K562 (cell line): Measurements from ENCODE around the gene KCNAB1. TPM values are rescaled to one million over a fixed set of nuclear protein-coding genes. Genes with fewer than 3 reads are reported as not detected.

Experiments used
- E2F4 ChIP-seq: sonication (generic); formaldehyde crosslinking; IDR thresholded peaks from 2 replicates; pipeline ENCODE4 v1.8.0; 2022; ENCODE audit warnings: mild to moderate bottlenecking, low read depth, missing genetic modification reagents
- KLF6 ChIP-seq: fragments of 250-450 bp; sonication (Bioruptor Pico); IDR thresholded peaks from 2 replicates; pipeline ENCODE4 v1.4.0; 2020; ENCODE audit warnings: mild to moderate bottlenecking, moderate library complexity, borderline replicate concordance
- MAZ ChIP-seq, 2 experiments: fragments of 450-650 bp in 1 of 2; sonication (generic) in 1 of 2; formaldehyde crosslinking; IDR thresholded peaks in 1 of 2; conservative IDR thresholded peaks in 1 of 2; 2 replicates each; pipeline versions ENCODE4 v1.4.0 to v1.5.0; 2020; ENCODE audit warnings: mild to moderate bottlenecking in 1 of 2, missing genetic modification reagents in 1 of 2
- MEIS2 ChIP-seq: fragments of 450-650 bp; IDR thresholded peaks from 2 replicates; pipeline ENCODE4 v1.6.1; 2014; ENCODE audit warnings: mild to moderate bottlenecking; ENCODE audit not compliant: partially characterized antibody
- MITF ChIP-seq: IDR thresholded peaks from 2 replicates; pipeline ENCODE4 v1.6.1; 2014; ENCODE audit warnings: antibody characterized with exemption
- RUNX1 ChIP-seq: sonication (generic); IDR thresholded peaks from 2 replicates; pipeline ENCODE4 v1.6.1; 2016; ENCODE audit warnings: antibody characterized with exemption, low read depth
- SMARCE1 ChIP-seq: fragments of 450-650 bp; IDR thresholded peaks from 2 replicates; pipeline ENCODE4 v1.7.1; 2016; ENCODE audit warnings: mild to moderate bottlenecking
- USF2 ChIP-seq: sonication (generic); formaldehyde crosslinking; IDR thresholded peaks from 2 replicates; pipeline ENCODE4 v1.5.0; 2020; ENCODE audit warnings: missing genetic modification reagents
- ZBTB49 ChIP-seq: sonication (generic); formaldehyde crosslinking; IDR thresholded peaks from 2 replicates; pipeline ENCODE4 v1.8.0; 2022; ENCODE audit warnings: missing genetic modification reagents, mild to moderate bottlenecking, borderline replicate concordance
- ZFX ChIP-seq: sonication (generic); formaldehyde crosslinking; IDR thresholded peaks from 2 replicates; pipeline ENCODE4 v1.8.0; 2022; ENCODE audit warnings: mild to moderate bottlenecking, missing genetic modification reagents, moderate library complexity
- ZNF146 ChIP-seq: IDR thresholded peaks from one replicate; pipeline ENCODE4 v1.6.1; 2018; ENCODE audit warnings: missing compliant biosample characterization; ENCODE audit not compliant: unreplicated experiment
- polyA plus RNA-seq, 8 experiments: library from polyadenylated mRNA; depleted of rRNA in 4 of 8; stranded (reverse) in 5 of 8; unstranded in 3 of 8; fragments of >200 nt; fragmentation: Nextera tagmentation in 2 of 8; fragmentation: Illumina TruSeq in 1 of 8; extraction: Ambion mirVana in 2 of 8; extraction: Trizol in 1 of 8; gene quantifications; 2 replicates each; pipeline versions ENCODE4 v1.2.1 to v1.2.3, GENCODE V29; 2011 to 2014; ENCODE audit warnings: inconsistent platforms in 1 of 8, missing spikeins in 1 of 8
- total RNA-seq, 7 experiments: library from RNA; depleted of rRNA in 6 of 7; stranded (reverse); fragments of >200 nt in 6 of 7; fragmentation: Illumina TruSeq in 2 of 7; extraction: Trizol in 2 of 7; gene quantifications; 2 replicates each; pipeline versions ENCODE4 v1.2.1 to v1.2.3, GENCODE V29; 2011 to 2021; ENCODE audit warnings: low replicate concordance in 1 of 7
- TF ChIP-seq, protein P1 (sequence below): fragments of 450-650 bp; IDR thresholded peaks from 2 replicates; pipeline ENCODE4 v1.6.1; 2016; ENCODE audit warnings: antibody characterized with exemption
- TF ChIP-seq, protein P2 (sequence below): fragments of 450-650 bp; IDR thresholded peaks from 2 replicates; pipeline ENCODE4 v1.6.1; 2018; ENCODE audit warnings: mild to moderate bottlenecking, low read depth; ENCODE audit not compliant: partially characterized antibody
- TF ChIP-seq, protein P3 (sequence below): fragments of 250-450 bp; sonication (Bioruptor Pico); IDR thresholded peaks from 2 replicates; pipeline ENCODE4 v1.5.0; 2022; ENCODE audit warnings: mild to moderate bottlenecking
- TF ChIP-seq, protein P4 (sequence below): sonication (generic); formaldehyde crosslinking; IDR thresholded peaks from 2 replicates; pipeline ENCODE4 v1.8.0; 2022; ENCODE audit warnings: mild to moderate bottlenecking, missing genetic modification reagents

The KCNAB1 gene
- total and polyA plus RNA-seq, 9 of the 15 experiments (the other 6 are each of a cell fraction or from before 2014, with no cell fraction given) = 0.14 to 1.2 (median 0.51) TPM

GRCh38 chr3:156460206-156460611 is 339.8 kb downstream of the KCNAB1 start (continued):
- TF ChIP-seq, protein P1, sequence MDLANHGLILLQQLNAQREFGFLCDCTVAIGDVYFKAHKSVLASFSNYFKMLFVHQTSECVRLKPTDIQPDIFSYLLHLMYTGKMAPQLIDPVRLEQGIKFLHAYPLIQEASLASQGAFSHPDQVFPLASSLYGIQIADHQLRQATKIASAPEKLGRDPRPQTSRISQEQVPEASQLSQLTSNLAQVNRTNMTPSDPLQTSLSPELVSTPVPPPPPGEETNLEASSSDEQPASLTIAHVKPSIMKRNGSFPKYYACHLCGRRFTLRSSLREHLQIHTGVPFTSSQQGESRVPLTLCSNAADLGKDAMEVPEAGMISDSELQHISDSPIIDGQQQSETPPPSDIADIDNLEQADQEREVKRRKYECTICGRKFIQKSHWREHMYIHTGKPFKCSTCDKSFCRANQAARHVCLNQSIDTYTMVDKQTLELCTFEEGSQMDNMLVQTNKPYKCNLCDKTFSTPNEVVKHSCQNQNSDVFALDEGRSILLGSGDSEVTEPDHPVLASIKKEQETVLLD = peak; percentile 63; the same call in 1 of the 2 replicates
- TF ChIP-seq USF2 (no peak), ZBTB49 (CRISPR knock-in tag) (no peak), MITF (peak; percentile 55; the same call in 1 of the 2 replicates), MAZ (CRISPR knock-in tag; conservative IDR thresholded peaks at IDR 0.05 in 1 of 2, IDR thresholded peaks at IDR 0.05 in 1 of 2) (peak in 1 of 2 experiments; percentile 24; a peak in 1 of 4 replicates), SMARCE1 (peak; percentile 92), MEIS2 (no peak), KLF6 (CRISPR knock-in tag) (no peak), ZFX (CRISPR knock-in tag) (no peak), E2F4 (CRISPR knock-in tag) (no peak), ZNF146 (CRISPR knock-in tag) (no peak), RUNX1 (peak; percentile 83; the same call in 1 of the 2 replicates)
- TF ChIP-seq, protein P2, sequence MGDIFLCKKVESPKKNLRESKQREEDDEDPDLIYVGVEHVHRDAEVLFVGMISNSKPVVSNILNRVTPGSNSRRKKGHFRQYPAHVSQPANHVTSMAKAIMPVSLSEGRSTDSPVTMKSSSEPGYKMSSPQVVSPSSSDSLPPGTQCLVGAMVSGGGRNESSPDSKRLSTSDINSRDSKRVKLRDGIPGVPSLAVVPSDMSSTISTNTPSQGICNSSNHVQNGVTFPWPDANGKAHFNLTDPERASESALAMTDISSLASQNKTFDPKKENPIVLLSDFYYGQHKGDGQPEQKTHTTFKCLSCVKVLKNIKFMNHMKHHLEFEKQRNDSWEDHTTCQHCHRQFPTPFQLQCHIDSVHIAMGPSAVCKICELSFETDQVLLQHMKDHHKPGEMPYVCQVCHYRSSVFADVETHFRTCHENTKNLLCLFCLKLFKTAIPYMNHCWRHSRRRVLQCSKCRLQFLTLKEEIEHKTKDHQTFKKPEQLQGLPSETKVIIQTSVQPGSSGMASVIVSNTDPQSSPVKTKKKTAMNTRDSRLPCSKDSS = no peak
- TF ChIP-seq, protein P3, sequence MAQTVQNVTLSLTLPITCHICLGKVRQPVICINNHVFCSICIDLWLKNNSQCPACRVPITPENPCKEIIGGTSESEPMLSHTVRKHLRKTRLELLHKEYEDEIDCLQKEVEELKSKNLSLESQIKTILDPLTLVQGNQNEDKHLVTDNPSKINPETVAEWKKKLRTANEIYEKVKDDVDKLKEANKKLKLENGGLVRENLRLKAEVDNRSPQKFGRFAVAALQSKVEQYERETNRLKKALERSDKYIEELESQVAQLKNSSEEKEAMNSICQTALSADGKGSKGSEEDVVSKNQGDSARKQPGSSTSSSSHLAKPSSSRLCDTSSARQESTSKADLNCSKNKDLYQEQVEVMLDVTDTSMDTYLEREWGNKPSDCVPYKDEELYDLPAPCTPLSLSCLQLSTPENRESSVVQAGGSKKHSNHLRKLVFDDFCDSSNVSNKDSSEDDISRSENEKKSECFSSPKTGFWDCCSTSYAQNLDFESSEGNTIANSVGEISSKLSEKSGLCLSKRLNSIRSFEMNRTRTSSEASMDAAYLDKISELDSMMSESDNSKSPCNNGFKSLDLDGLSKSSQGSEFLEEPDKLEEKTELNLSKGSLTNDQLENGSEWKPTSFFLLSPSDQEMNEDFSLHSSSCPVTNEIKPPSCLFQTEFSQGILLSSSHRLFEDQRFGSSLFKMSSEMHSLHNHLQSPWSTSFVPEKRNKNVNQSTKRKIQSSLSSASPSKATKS (CRISPR knock-in tag) = no peak
- TF ChIP-seq, protein P4, sequence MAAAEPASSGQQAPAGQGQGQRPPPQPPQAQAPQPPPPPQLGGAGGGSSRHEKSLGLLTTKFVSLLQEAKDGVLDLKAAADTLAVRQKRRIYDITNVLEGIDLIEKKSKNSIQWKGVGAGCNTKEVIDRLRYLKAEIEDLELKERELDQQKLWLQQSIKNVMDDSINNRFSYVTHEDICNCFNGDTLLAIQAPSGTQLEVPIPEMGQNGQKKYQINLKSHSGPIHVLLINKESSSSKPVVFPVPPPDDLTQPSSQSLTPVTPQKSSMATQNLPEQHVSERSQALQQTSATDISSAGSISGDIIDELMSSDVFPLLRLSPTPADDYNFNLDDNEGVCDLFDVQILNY = no peak
